ENCODE measurements around the gene DCST2.

DNA sequence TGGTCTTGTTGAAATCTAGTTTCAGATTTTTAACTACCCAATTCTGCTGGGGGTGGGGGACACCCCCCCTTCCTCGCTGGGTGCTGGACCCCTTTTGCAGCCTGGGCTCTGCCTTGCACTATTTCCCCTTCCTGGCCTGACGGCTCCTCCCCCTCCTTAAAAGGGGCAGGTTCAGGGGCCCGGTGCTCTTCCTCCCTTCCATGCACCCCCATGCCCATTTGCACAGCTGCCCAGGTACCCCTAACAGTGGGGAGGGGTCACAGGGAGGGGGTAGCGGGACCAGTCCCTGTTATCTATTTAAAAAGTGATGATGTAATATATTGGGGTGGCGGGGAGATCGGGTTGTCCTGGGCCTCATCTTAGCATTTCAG, 15.7 kb downstream of the DCST2 start:
- TF ChIP-seq, protein P1, sequence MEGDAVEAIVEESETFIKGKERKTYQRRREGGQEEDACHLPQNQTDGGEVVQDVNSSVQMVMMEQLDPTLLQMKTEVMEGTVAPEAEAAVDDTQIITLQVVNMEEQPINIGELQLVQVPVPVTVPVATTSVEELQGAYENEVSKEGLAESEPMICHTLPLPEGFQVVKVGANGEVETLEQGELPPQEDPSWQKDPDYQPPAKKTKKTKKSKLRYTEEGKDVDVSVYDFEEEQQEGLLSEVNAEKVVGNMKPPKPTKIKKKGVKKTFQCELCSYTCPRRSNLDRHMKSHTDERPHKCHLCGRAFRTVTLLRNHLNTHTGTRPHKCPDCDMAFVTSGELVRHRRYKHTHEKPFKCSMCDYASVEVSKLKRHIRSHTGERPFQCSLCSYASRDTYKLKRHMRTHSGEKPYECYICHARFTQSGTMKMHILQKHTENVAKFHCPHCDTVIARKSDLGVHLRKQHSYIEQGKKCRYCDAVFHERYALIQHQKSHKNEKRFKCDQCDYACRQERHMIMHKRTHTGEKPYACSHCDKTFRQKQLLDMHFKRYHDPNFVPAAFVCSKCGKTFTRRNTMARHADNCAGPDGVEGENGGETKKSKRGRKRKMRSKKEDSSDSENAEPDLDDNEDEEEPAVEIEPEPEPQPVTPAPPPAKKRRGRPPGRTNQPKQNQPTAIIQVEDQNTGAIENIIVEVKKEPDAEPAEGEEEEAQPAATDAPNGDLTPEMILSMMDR (IDR thresholded peaks at IDR 0.05), result no peak
- no peak for TF ChIP-seq POLR2A (IDR thresholded peaks at IDR 0.05)

All from lower leg skin (tissue), 3 donors.